Measurements from ENCODE around the gene ADGRF3. TPM values are rescaled to one million over a fixed set of nuclear protein-coding genes. Genes with fewer than 3 reads are reported as not detected.
A peak's percentile ranks its signal among the peaks of the same experiment; 100 is the strongest.

The ADGRF3 gene
- total and polyA plus RNA-seq, 10 of the 15 experiments (the other 5 are each of a cell fraction or from before 2014, with no cell fraction given), result 0.03 to 3.1 (median 0.84) TPM

- TF ChIP-seq MTA2 (IDR thresholded peaks at IDR 0.05; ENCODE audit: low read depth), result peak; percentile 89
- 0 out of 2 replicates have a peak, but pooled peaks have one; percentile 25 for TF ChIP-seq ZNF687 (IDR thresholded peaks at IDR 0.05)
- 0 out of 2 replicates have a peak, but pooled peaks have one; percentile 13 for TF ChIP-seq NFIC (IDR thresholded peaks at IDR 0.05; ENCODE audit: low read depth, low read length)
- TF ChIP-seq MLLT1 (IDR thresholded peaks at IDR 0.05), result no peak
- TF ChIP-seq JUNB (IDR thresholded peaks at IDR 0.05), result peak; percentile 53
- no peak for TF ChIP-seq NKRF (conservative IDR thresholded peaks at IDR 0.05)
- no peak for TF ChIP-seq SMAD1 (IDR thresholded peaks at IDR 0.05; ENCODE audit: low read depth, partially characterized antibody)
- 0 out of 2 replicates have a peak, but pooled peaks have one; percentile 26 for TF ChIP-seq BMI1 (IDR thresholded peaks at IDR 0.05; ENCODE audit: borderline replicate concordance)
- TF ChIP-seq BACH1 (IDR thresholded peaks at IDR 0.05; ENCODE audit: borderline replicate concordance), result 0 out of 2 replicates have a peak, but pooled peaks have one; percentile 27
- no peak for TF ChIP-seq ZZZ3 (IDR thresholded peaks at IDR 0.05; ENCODE audit: control insufficient read depth, insufficient read length, low read depth)
- TF ChIP-seq PKNOX1 (IDR thresholded peaks at IDR 0.05), result no peak
- peak; percentile 83 for TF ChIP-seq SPI1 (IDR thresholded peaks at IDR 0.05; ENCODE audit: borderline replicate concordance, insufficient read depth, low read depth, low read length)
- TF ChIP-seq CREM (IDR thresholded peaks at IDR 0.05; ENCODE audit: low read depth), result 0 out of 2 replicates have a peak, but pooled peaks have one; percentile 31
- TF ChIP-seq ZNF592 (IDR thresholded peaks at IDR 0.05), result 0 out of 2 replicates have a peak, but pooled peaks have one; percentile 18
- no peak for TF ChIP-seq POLR2AphosphoS5 (IDR thresholded peaks at IDR 0.05; ENCODE audit: low read length)
- TF ChIP-seq ETV6 (conservative IDR thresholded peaks at IDR 0.05 in 1 of 2, IDR thresholded peaks at IDR 0.05 in 1 of 2; ENCODE audit: borderline replicate concordance in 1 of 2, low read depth in 1 of 2), result peak in 1 of 2 experiments; percentile 65; a peak in 1 of 4 replicates
Observed at GRCh38 chr2:26269571-26270158, 76.9 kb downstream of the ADGRF3 start (continued).

All from GM12878 (cell line).